Suppressor macrophage (primary cell): ENCODE data around the gene SLC17A3.

Source experiments
- DNase-seq, 4 experiments: peaks; one replicate each; pipeline ENCODE4 v3.0.0-alpha.2; 2020 to 2022

Gene SLC17A3

DNA sequence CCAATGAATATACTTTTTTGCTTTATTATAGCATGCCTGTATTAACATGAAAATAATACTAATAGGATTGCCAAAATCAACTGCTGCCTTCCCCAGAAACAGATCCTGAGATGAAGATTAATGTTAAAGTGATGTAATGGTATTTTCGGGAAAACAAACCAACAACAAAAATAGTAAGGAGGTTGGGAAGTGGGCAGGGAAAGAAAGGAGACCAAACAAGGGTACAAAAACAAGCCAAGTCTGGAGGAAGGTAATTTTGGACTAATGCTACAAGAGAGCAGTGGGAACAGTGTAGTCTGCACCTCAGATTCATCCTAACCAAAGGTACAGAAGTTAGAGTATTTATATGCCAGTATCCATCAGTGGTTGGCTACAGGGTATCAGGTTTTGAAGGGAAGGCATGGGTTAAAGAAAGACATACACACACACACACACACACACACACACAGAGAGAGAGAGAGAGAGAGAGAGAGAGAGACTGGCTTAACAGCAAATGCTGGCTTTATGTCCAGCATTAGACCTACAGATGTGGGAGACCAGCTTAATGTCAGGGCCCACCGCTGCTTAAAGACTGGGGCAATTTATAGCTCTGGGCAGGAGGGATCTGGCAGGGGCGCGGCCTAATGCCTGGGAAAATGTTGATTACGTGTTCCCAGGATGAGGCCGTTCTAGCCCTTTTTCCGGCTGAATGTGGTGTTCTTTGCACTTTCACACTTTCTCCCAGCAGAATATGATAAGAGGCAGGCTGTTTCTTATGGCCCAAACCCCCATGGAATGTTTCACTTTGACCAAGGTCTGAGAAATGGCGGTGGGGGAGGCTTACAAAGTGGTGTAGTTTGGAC lies 38.4 kb downstream of the SLC17A3 start:
- no peak for DNase-seq

DNA sequence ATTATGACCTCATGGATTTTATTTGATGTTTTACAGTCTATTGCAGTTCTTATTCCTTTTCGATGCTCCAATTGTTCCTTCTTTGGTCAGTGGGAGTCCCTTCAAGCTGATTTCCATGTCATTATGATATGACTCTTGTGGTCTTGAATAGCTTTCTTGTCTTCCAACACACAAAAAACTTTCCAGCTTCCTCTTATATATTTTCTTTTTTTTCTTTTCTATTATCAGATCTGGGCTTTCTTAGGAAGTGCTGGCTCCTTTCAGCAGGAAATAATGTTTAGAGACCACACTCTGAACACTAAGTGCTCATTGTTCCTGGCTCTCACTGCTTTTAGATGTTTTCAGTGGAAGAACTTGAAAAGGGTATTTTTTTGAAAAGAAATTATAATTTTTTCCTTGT lies 39.1 kb downstream of the SLC17A3 start:
- no peak for DNase-seq

DNA sequence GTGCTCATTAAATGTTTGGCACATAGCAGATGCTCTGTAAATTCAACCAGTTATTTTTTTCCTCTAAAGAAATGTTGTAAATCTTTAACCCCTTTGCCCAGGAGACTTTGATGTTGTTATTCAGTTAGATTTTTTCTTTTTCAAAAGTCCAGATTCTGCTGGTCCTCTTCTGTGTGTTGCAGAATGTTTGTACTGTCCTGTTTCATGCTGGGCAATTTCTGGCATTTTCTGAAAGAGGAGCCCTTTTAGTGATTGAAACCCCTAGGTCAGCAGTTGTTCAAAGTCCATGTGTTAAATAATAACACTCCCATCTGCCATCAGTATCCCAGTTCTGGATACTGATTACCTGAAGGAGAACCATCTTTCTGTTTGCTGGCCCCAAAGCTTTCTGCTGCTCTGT lies 40.9 kb downstream of the SLC17A3 start:
- DNase-seq: no peak

DNA sequence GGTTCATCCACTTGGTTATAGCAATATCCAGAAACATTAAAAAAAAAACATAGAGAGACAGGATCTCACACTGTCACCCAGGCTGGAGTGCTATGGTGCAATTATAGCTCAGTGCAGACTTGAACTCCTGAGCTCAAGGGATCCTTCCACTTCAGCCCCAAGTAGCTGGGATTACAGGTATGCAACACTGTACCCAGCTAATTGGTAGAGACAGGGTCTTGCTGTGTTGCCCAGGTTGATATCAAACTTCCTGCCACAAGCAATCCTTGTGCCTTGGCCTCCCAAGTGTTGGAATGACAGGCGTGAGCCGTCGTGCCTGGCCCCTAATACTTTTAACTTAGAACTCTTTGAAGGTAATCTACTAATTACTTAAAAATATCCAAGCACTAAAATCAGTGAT lies 41.4 kb downstream of the SLC17A3 start:
- no peak for DNase-seq

DNA sequence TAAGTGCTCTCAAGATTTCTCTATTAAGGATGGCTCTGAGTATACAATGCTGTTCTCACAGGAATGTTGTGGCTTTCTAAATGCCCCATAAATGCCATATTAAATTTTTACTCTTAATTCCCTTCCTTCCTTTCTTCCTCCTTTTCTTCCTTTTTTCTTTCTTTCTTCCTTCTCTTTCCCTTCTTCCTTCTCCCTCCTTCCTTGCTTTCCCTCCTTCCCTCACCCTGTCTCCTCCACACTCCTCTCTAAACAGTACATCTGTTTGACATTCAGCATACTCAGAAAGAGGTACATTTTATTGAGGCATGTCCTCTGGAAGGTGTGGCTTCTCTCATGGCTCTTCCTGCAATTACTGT lies 41.8 kb downstream of the SLC17A3 start:
- DNase-seq: no peak

DNA sequence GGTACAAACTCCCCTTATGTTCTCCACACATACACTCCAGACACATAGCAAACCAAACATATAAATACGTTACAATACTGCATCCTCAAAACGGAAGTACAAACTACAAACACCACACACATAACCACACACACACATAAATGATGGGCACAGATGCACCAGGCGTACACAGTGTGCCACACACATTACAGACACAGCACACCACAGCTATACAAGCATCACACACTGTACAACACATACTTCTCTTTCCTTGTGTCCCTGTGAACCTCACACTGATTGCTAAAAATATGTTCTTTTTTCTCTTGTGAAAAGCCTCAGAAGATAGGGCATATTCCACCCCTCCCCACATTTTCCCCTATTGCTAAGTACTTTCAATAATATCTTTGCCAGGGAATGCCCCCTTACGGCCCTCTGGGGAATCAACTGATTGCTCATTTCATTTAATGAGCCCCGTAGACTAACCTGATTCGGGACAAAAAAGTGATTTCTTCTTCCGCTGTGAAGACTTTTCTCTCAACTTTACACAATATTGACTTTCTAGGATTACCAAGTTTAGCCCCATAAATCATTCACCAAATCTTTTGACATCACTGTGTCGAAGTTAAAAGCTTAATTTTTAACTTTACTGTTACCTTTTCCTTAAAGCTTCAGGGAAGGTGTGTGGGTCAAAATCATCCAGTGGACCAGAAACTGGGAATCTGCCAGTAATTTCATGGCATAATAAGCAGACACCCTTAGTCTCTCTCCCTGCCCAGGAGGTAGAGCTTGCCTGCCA lies 42.3 kb downstream of the SLC17A3 start, which contains the start of gene SLC17A1:
SLC17A1 (minus strand) TSS at position 521 of the 775 bp plus-strand sequence. CDS start 1,495 bp downstream, outside the sequence.
- no peak for DNase-seq

DNA sequence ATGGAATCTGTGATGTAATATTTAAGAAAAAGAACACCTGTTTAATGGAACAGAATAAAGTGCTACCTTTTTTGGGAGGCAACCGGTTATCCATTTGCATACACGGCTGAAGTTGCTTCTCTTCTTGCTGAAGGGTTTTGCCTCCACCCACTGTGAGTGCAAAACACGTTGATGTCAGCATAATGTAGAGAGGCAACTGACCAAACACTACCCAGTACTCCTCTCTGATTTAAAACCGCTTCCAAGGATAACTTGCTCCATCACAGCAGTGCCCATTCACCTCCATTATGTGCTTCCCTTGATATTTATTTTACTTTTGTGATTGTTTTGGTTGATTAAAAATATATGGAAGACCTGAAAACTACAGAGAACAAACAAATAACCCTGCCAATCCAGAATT lies 43.6 kb downstream of the SLC17A3 start:
- DNase-seq: no peak

DNA sequence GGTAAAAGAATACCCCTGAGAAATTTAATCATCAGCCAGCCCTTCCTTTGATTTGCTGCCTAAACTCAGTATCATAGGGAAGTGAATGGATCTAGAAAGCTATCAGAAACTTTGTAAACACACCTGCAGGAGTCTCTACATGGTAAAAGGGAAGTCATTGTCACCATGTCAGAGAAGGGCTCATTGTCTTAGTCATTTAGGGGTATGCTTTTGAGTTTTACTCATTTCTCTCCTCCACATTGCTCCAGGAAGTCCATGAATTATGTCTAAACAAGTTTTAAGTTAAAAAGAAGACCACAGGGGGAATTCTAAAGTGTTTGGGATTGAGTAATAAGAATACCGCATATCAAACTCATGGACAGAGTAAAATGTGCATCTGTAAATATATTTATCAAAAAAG lies 44.7 kb downstream of the SLC17A3 start:
- DNase-seq: no peak

DNA sequence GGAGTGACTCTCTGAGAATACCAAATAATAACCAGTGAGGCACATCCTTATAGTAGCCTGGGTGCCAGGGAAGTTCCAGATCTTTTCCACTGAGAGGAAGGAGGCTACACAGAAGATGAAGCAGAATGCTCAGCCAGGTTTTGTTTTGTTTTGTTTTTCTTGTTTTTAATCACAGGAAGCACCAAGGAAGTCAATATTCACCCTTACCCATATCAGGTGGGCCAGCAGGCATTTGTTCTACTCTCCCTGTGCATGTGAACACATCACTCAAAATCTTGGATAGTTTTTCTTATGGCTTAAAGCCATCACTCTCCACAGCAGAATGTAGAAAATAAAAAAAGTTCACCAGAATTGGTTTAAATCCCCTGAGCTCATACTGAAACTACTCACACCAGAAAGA lies 52.7 kb downstream of the SLC17A3 start:
- DNase-seq: no peak

DNA sequence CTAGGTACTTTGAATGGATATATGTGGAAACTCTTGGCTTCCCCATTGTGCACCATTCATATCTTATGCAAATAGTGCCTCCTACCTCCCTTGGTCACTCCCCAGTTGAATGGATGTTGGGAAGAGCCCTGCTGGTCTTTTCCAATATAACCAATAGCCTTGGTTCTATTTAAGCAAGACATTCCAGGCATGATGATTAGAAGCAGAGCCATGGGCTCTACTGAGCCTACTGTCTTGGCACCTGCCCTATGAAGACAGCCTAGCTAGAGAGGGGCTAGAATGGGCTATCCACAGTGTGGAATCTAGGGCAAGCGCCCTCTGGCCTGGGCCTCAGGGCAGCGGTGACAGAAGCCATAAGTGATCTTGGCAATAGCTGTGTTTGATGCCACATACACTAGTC lies 57.8 kb downstream of the SLC17A3 start:
- DNase-seq: no peak

DNA sequence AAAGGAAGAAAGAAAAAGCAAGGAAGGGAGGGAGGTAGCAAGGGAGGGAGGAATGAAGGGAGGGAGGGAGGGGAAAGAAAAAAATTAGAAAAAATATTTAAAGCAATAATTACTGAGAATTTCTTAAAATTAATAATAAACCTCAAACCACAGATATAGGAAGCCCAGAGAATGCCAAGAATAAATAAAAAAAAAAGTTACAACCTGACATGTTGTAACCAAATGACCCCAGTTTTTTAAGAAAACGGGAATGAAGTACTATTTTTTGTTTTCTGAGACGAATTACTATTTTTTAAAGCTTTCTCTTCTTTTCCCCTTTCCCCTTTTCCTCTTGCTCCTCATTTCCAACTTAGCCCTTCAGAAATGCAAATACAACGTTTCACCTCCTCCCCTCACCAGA lies 58.8 kb downstream of the SLC17A3 start:
- no peak for DNase-seq

DNA sequence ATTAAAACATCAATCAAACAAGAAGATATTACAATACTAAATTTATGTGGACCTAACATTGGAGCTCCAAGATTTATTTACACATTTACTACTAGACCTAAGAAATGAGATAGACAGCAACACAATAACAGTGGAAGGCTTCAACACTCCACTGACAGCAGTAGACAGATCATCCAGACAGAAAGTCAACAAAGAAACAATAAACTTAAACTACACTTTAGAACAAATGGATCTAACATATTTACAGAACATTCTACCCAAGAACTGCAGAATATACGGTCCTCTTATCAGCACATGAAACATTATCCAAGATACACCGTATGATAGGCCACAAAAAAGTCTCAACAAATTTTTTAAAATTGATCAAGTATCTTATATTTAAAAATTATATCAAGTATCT lies 69.2 kb downstream of the SLC17A3 start:
- no peak for DNase-seq

DNA sequence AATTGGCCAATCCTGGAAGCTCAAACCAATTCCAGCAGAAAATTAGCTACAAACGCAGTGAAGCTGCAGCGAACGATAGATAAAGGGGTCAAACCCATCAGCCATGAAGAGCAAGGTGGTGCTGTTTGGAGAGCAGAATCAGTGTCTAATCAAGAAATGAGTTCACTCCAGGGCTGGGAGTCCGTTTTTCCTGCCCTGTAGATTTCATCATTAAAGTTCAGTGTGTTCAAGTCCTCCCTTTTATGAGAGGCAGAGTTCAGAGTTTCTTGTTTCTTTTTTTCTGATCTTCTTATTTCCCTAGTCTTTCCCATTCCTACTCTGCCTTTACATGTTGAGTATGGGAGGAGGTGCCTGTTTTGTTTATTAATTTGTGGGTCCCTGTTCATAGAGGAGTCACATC lies 72.6 kb downstream of the SLC17A3 start:
- DNase-seq: no peak
